PC-9 (cell line): ENCODE results near the gene MYO1B.

Experiments used
- CTCF ChIP-seq: fragments of 200-600 bp; sonication (generic); conservative IDR thresholded peaks from 2 replicates; pipeline ENCODE4 v1.6.1; 2017; ENCODE audit warnings: mixed run types, antibody characterized with exemption, mild to moderate bottlenecking, moderate library complexity
- EZH2 ChIP-seq: fragments of 200-600 bp; sonication (generic); IDR thresholded peaks from 2 replicates; pipeline ENCODE4 v1.8.0; 2017; ENCODE audit warnings: antibody characterized with exemption, low read depth

- no peak for TF ChIP-seq CTCF
- TF ChIP-seq EZH2 = no peak
Measured at GRCh38 chr2:191272064-191272463, 26.9 kb downstream of the MYO1B start.
